KOPT-K1 (cell line): ENCODE results near the gene CDC7.

Experiments
- H3K27ac ChIP-seq: fragments of 200-600 bp; sonication (generic); 2 replicates; pipeline ENCODE4 v1.5.1; 2016; ENCODE audit warnings: antibody characterized with exemption, mild to moderate bottlenecking, low read depth, low read length; ENCODE audit not compliant: poor library complexity, severe bottlenecking
- H3K36me3 ChIP-seq: fragments of 200-600 bp; sonication (generic); 2 replicates; pipeline ENCODE4 v1.5.1; 2017; ENCODE audit warnings: antibody characterized with exemption, mild to moderate bottlenecking, low read length, moderate library complexity; ENCODE audit not compliant: insufficient read depth
- H3K9me3 ChIP-seq: fragments of 200-600 bp; sonication (generic); 2 replicates; pipeline ENCODE4 v1.5.1; 2017; ENCODE audit warnings: antibody characterized with exemption, low read length, mild to moderate bottlenecking; ENCODE audit not compliant: insufficient read depth, poor library complexity, severe bottlenecking

The CDC7 gene

DNA sequence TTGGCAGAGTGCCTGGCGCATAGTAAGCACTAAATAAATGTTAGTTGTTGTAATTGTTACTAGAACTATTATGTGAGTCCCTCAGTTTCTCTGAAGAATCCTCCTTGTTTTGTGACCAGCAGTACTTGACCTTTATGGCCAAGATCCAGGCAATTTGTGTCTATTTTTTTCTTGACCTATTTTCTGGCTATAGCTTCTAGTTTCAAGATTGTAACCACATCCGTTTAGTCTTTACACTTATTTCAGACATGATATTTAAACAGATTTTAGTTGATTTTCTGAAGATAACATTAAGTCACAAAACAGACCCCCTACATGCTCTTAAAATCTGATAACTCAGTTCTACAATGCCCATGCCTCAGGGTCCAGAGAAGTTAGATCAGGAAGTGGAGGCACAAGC, 50.3 kb downstream of the CDC7 start:
- H3K9me3 ChIP-seq = no peaks in the 10 kb centered on the region
- no peaks in the 10 kb centered on the region for H3K36me3 ChIP-seq
- no peak overlapping the region for H3K27ac ChIP-seq

DNA sequence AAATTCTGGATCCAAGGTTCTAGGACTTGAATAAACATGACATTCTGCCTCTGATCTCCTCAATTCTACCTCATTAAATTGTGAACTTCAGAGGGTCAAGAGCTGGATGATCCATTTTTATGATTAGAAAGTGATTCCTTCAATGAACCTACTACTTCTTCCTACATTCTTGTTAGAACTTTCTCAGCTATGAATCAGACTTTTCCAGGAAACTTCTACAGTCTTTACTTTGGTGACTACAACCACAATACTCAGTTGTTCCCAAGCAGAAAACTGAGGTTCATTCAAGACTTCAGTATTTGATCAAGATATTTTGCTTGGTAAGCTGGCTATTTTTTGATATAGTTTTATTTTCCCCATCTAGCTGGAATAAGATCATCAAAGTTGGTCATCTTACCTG, 51.4 kb downstream of the CDC7 start:
- no peak overlapping the region for H3K27ac ChIP-seq
- no peaks in the 10 kb centered on the region for H3K9me3 ChIP-seq
- no peaks in the 10 kb centered on the region for H3K36me3 ChIP-seq

DNA sequence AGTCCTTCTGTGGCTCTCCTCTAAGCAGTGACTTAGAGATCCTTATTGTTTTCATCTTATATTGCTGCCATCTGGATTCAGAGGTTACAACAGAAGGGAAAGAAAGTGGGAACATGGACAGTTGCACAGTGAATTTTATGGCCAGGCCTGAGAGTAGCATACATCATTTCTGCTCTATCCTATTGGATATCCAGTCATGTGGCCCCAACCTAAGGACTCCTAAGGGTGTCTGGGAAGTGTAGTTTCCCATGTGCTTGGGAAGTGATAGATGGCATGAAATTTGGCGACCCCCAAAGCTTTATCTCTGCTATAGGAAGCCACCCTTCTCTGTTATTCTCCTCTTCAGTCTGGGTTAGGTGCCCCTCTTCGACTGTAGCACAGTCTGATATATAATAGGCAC, 51.9 kb downstream of the CDC7 start:
- Histone ChIP-seq H3K27ac (no peak overlapping the region), H3K9me3 (no peaks in the 10 kb centered on the region), H3K36me3 (no peaks in the 10 kb centered on the region)

DNA sequence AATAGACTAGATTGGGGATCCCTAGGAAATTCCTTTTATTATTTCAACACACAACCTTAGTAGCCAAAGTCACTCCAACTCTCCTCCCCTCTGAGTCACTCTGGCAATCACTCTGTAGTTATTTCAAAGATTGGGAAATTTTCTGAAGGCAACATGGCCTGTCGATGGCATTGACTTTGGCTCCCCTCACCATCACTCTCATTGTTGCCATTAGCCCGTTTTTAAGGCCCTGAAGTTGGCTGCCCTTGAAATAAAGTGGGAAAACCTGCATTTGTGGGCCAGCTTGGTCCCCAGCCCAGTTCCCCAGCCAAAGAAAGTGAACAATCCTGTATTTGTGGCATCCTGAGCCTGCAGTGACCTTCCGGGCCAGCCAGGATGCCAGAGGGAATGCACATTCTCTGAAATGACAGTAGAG, 52.5 kb downstream of the CDC7 start:
- no peaks in the 10 kb centered on the region for H3K9me3 ChIP-seq
- no peaks in the 10 kb centered on the region for H3K36me3 ChIP-seq
- H3K27ac ChIP-seq = no peak overlapping the region

GRCh38 chr1:91555074-91555730, 54.6 kb downstream of the CDC7 start:
- Histone ChIP-seq H3K27ac (no peak overlapping the region), H3K36me3 (no peaks in the 10 kb centered on the region), H3K9me3 (no peaks in the 10 kb centered on the region)

- H3K36me3 ChIP-seq = no peaks in the 10 kb centered on the region
- peak overlapping the region; percentile 13 for H3K27ac ChIP-seq
- H3K9me3 ChIP-seq = no peaks in the 10 kb centered on the region
These were observed 55.3 kb downstream of the CDC7 start for GRCh38 chr1:91555821-91556531.

- Histone ChIP-seq H3K36me3 (no peaks in the 10 kb centered on the region), H3K9me3 (no peaks in the 10 kb centered on the region), H3K27ac (peak overlapping the region; percentile 6)
These were observed 55.9 kb downstream of the CDC7 start for GRCh38 chr1:91556556-91556955.

GRCh38 chr1:91557039-91557690, 56.5 kb downstream of the CDC7 start:
- Histone ChIP-seq H3K36me3 (no peaks in the 10 kb centered on the region), H3K9me3 (no peaks in the 10 kb centered on the region), H3K27ac (no peak overlapping the region)

GRCh38 chr1:91557826-91558225, 57.2 kb downstream of the CDC7 start:
- no peaks in the 10 kb centered on the region for H3K36me3 ChIP-seq
- H3K27ac ChIP-seq = no peak overlapping the region
- H3K9me3 ChIP-seq = no peaks in the 10 kb centered on the region

- H3K27ac ChIP-seq = no peak overlapping the region
- H3K9me3 ChIP-seq = no peaks in the 10 kb centered on the region
- no peaks in the 10 kb centered on the region for H3K36me3 ChIP-seq
These were observed 58.5 kb downstream of the CDC7 start for GRCh38 chr1:91559046-91559750.

GRCh38 chr1:91559838-91560565, 59.4 kb downstream of the CDC7 start:
- Histone ChIP-seq H3K27ac (no peak overlapping the region), H3K9me3 (no peaks in the 10 kb centered on the region), H3K36me3 (no peaks in the 10 kb centered on the region)

DNA sequence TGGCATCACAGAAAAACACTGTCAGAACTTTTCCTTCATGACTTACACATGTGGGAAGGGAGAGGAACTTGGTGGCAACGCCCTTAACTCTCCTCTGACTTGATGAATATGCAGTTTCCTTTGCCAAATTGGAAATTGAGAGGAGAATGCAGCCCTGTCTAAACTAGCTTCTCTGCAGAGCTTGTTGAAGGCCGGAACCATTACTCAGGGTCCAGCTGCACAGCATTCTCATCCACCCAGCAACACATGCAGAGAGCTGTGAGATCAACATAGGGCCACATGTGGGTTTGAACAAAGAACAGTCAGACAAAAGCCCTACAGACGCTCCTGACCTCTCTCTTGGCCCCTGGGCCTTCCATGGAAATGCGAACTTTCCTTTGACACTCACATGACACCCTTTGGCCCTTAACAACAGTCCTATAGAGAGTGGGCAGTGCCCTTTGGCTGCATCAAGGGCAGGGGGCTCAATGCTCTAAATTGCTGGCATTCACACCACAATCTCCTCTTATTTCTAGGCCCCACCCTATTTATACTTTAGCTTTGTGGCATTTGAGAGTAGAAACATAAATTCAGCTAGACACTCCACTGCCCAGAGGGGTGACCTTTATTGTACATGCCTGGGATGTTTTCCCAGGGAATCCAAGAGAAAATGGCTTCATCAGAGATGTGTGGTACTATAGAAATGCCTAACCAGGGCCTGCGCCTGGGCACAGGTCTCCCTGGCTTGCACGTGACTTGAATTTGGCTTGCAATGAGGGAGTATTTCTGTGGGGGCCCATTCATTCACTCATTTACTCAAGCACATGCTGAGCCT, 64.4 kb downstream of the CDC7 start:
- Histone ChIP-seq H3K9me3 (no peaks in the 10 kb centered on the region), H3K36me3 (no peaks in the 10 kb centered on the region), H3K27ac (no peak overlapping the region)

GRCh38 chr1:91567583-91567982, 66.9 kb downstream of the CDC7 start:
- H3K36me3 ChIP-seq = no peaks in the 10 kb centered on the region
- no peaks in the 10 kb centered on the region for H3K9me3 ChIP-seq
- H3K27ac ChIP-seq = no peak overlapping the region

DNA sequence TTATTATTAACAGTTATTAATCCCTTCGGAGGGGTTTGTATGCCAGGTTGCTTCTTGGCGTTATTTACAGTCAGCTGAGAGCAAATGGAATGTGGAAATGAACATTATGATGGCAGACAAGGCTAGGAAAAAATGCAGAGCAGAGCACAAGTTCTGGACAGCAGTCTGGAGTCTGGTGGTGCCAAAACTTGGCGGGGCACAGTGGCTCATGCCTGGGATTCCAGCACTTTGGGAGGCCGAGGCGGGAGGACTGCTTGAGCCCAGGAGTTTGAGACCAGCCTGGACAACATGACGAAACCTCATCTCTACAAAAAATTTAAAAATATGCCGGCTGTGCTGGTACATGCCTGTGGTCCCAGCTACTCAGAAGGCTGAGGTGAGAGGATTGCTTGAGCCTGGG, 67.6 kb downstream of the CDC7 start:
- H3K27ac ChIP-seq = no peak overlapping the region
- H3K9me3 ChIP-seq = no peaks in the 10 kb centered on the region
- no peaks in the 10 kb centered on the region for H3K36me3 ChIP-seq
